ENCODE data around the gene PISD.
"Not testable (repeated sequence)": the region's sequence is repeated elsewhere in the genome, so short reads cannot be mapped to it uniquely, and the experiment has no call there.

PISD gene

DNA sequence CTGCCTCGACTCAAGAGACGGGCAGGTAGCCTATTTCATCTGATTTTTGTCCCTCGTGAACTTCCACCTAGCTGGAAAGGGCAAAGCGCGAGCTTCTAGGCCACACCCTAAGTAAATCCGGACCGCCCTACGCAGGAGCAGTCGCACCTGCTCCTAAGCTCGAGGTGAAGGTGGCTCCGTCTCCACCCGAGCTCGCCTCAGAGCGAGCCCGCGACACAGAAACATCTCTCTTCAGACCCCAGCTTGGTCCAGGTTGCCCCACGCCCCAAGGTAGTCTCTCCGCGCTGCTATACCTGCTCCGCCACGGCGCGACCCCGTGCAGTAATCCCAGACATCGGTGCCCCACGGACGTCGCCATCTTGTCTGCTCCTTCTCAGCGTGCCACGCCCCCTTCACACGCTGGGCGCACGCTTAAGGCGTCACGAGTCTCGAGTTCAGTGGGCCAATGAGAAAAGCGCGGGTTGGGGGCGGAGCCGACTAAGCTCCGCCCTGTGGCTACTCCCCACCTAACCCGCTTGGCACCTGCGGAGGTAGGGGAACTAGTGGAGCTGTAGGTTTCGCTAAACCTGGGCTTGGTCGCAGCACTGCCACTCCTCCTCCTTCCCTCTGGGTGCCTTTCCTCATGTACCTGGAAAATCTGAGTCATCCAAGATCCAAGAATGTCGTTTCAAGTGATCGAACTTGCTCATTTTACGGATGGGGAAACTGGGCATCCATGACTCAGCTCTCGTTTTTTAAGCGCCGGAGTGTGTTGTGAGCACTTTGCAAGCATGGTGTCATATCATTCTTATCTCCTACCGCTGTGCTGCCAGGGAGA, at the start of gene PISD:
PISD (minus strand) TSS at position 365 of the 817 bp plus-strand sequence; CDS start at position 358, 7 bp downstream.
- peak; percentile 95 for DNase-seq (ENCODE audit: low read depth)
- TF ChIP-seq, protein P1, sequence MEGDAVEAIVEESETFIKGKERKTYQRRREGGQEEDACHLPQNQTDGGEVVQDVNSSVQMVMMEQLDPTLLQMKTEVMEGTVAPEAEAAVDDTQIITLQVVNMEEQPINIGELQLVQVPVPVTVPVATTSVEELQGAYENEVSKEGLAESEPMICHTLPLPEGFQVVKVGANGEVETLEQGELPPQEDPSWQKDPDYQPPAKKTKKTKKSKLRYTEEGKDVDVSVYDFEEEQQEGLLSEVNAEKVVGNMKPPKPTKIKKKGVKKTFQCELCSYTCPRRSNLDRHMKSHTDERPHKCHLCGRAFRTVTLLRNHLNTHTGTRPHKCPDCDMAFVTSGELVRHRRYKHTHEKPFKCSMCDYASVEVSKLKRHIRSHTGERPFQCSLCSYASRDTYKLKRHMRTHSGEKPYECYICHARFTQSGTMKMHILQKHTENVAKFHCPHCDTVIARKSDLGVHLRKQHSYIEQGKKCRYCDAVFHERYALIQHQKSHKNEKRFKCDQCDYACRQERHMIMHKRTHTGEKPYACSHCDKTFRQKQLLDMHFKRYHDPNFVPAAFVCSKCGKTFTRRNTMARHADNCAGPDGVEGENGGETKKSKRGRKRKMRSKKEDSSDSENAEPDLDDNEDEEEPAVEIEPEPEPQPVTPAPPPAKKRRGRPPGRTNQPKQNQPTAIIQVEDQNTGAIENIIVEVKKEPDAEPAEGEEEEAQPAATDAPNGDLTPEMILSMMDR (IDR thresholded peaks at IDR 0.05; ENCODE audit: low read length, missing control alignments) = no peak
- H3K4me3 ChIP-seq (replicated peaks; ENCODE audit: low read depth, low read length) = peak within 1 kb of the TSS; percentile 72

DNA sequence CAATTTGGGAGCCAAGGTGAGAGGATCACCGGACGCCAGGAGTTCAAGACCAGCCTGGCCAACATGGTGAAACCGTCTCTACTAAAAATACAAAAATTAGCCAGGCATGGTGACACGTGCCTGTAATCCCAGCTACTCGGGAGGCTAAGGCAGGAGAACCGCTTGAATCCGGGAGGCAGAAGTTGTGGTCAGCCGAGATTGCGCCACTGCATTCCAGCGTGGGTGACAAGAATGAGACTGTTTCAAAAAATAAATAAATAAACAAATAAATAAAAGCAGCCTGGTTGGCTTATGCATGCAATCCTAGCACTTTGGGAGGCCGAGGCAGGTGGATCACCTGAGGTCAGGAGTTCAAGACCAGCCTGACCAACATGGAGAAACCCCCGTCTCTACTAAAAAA, 49.2 kb upstream of the PISD start:
- not testable (repeated sequence) for H3K4me3 ChIP-seq (replicated peaks; ENCODE audit: low read depth, low read length)
- peak; percentile 29 for DNase-seq (ENCODE audit: low read depth)

DNA sequence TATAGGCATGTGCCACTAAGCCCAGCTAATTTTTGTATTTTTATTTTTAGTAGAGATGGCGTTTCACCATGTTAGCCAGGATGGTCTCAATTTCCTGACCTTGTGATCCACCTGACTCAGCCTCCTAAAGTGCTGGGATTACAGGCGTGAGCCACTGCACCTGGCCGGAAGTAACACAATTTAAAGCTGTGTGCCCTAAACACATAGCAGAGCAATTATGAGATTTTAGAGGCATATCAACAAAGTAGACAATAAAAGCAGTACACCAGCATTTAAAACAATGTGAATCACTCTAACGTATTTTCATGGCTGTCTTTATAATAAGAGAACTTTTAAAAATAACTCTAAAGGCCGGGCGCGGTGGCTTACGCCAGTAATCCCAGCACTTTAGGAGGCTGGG, 45.5 kb upstream of the PISD start:
- no peak overlapping the region for H3K4me3 ChIP-seq (replicated peaks; ENCODE audit: low read depth, low read length)
- no peak for DNase-seq (ENCODE audit: low read depth)
- TF ChIP-seq, protein P1 (IDR thresholded peaks at IDR 0.05; ENCODE audit: low read length, missing control alignments) = no peak

DNA sequence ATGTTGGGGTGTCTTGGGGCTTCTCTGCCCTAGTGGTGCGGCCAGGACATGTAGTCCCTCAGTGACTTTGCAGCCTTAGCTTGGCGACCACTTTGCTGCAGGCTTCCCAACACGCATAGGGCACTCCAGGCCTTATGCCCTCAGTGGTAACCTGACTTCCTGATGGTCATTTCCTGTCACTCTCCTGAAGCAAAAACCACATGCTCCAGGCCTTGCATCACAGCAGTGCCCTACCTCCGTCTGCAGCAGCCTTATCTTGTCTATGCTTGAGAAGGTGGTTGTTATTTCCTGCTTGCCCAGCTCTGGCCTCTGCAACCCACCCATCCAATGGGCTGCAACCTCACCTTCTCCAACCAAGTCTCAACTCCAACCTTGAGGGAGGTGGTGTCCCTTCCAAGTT, 33.4 kb upstream of the PISD start:
- TF ChIP-seq, protein P1 (IDR thresholded peaks at IDR 0.05; ENCODE audit: low read length, missing control alignments) = no peak
- H3K4me3 ChIP-seq (replicated peaks; ENCODE audit: low read depth, low read length) = no peak overlapping the region
- peak; percentile 32 for DNase-seq (ENCODE audit: low read depth)

DNA sequence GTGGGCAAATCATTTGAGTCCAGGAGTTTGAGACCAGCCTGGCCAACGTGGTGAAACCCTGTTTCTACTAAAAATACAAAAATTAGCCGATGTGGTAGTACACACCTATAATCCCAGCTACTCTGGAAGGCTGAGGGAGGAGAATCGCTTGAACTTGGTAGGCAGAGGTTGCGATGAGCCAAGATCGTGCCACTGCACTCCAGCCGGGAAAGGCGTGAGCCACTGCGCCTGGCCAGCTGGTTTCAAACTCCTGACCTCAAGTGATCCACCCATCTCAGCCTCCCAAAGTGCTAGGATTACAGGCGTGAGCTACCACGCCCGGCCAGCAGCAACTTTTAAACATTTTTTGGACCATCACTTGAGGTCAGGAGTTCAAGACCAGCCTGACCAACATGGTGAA, 32.0 kb upstream of the PISD start:
- DNase-seq (ENCODE audit: low read depth); H3K4me3 ChIP-seq (replicated peaks; ENCODE audit: low read depth, low read length): not testable (repeated sequence)

DNA sequence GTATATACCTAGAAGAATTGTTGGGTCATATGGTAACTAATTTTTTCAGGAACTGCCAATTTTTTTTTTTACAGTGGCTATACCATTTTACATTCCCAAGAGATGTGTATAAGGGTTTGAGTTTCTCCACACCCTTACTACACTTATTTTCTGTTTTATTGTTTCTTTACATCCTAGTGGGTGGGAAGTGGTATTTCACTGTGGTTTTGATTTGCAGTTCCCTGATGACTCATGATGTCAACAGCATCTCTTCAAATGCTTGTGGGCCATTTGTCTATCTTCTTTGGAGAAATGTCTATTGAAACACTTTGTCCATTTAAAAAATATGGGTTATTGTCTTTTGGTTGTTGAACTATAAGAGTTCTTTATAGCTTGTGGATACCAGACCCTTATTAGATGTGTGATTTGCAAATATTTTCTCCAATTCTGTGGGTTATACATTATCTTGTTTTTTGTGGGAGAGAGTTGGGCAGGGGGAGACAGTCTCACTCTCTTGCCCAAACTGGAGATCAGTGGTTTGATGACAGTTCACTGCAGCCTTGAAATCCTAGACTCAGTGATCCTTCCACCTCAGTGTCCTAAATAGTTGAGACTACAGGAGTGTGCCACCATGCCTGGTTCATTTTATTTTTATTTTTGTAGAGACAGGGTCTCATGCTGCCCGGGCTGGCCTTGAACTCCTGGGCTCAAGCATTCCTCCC, 30.3 kb upstream of the PISD start:
- DNase-seq (ENCODE audit: low read depth) = peak; percentile 57
- TF ChIP-seq, protein P1 (IDR thresholded peaks at IDR 0.05; ENCODE audit: low read length, missing control alignments) = no peak

DNA sequence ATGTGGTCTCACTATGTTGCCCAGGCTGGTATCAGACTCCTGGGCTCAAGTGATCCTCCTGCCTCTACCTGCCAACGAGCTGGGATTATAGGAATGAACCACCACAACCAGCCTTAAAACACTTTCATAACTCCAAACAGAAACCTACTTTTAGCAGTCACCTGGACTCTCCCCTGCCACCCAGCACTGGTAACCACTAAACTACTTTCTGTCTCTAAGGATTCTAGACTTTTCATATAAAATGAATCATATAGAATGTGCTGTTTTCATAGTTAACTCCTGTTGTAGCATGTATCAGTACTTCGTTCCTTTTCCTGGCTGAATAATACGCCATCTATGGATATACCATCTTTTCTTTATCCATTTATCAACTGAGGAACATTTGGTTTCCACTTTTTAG, 29.4 kb upstream of the PISD start:
- TF ChIP-seq, protein P1 (IDR thresholded peaks at IDR 0.05; ENCODE audit: low read length, missing control alignments) = no peak
- H3K4me3 ChIP-seq (replicated peaks; ENCODE audit: low read depth, low read length) = no peak overlapping the region
- DNase-seq (ENCODE audit: low read depth) = no peak

More for the DNA sequence above, 30.3 kb upstream of the PISD start:
- no peak overlapping the region for H3K4me3 ChIP-seq (replicated peaks; ENCODE audit: low read depth, low read length)

Data from fibroblast of pulmonary artery (primary cell).